Endothelial cell of umbilical vein (primary cell): ENCODE results near the gene CLDN11. TPM values are rescaled to one million over a fixed set of nuclear protein-coding genes. Genes with fewer than 3 reads are reported as not detected.

Experiments used
- BruUV-seq: library from RNA; stranded (reverse); fragments of 400-500 nt; replicated peaks from 2 replicates; lab custom pipeline; 2021; lab: Mats Ljungman, UMichigan
- CTCF ChIA-PET: fragments of 300-600, 350-600 bp; sonication (Branson Sonifier 250); formaldehyde crosslinking; loops from one replicate; lab custom pipeline; 2021; ENCODE audit warnings: antibody characterized with exemption, inconsistent platforms; lab: Charles Lee
- POLR2A ChIA-PET: fragments of 300-600, 350-600 bp; sonication (Branson Sonifier 250); formaldehyde crosslinking; loops from one replicate; lab custom pipeline; 2021; ENCODE audit warnings: antibody characterized with exemption, inconsistent platforms; lab: Charles Lee
- DNase-seq: peaks from one replicate; pipeline ENCODE4 v3.0.0-alpha.2; 2011; ENCODE audit warnings: low read depth, low spot score
- FAIRE-seq: peaks from 2 replicates; lab custom pipeline; 2011; peaks lifted over from hg19 to GRCh38; lab: Jason Lieb, UNC
- H2AFZ ChIP-seq: 2 replicates; pipeline ENCODE4 v1.6.0; 2012; ENCODE audit warnings: low read depth, low read length, control low read depth, inconsistent platforms
- H3K27ac ChIP-seq: 2 replicates; pipeline ENCODE4 v1.5.1; 2011; ENCODE audit warnings: low read depth, mild to moderate bottlenecking, control low read depth, low read length, moderate library complexity; ENCODE audit not compliant: insufficient read depth
- H3K27me3 ChIP-seq, 2 experiments: 2 replicates each; pipeline versions ENCODE4 v1.6.0 to v1.6.1; 2011; ENCODE audit warnings: low read length in 2 of 2, mixed read lengths in 1 of 2; ENCODE audit not compliant: control insufficient read depth in 2 of 2, insufficient read depth in 2 of 2
- H3K36me3 ChIP-seq, 2 experiments: 2 replicates in 1 of 2; 3 replicates in 1 of 2; pipeline ENCODE4 v1.5.1; 2011; ENCODE audit warnings: low read length in 2 of 2, mild to moderate bottlenecking in 1 of 2, moderate library complexity in 1 of 2; ENCODE audit not compliant: control insufficient read depth in 2 of 2, insufficient read depth in 2 of 2; ENCODE audit errors: extremely low read depth in 1 of 2
- H3K4me1 ChIP-seq: 3 replicates; pipeline ENCODE4 v1.5.1; 2011; ENCODE audit warnings: mild to moderate bottlenecking, low read length; ENCODE audit not compliant: control insufficient read depth, insufficient read depth; ENCODE audit errors: extremely low read depth
- H3K4me2 ChIP-seq: 2 replicates; pipeline ENCODE4 v1.6.1; 2011; ENCODE audit warnings: low read length, control low read depth, mixed read lengths; ENCODE audit not compliant: insufficient read depth
- H3K4me3 ChIP-seq, 3 experiments: fragments of 200-600 bp in 1 of 3; sonication (generic), shearing (Covaris generic) in 1 of 3; replicated peaks in 1 of 3; 2 replicates each; pipeline ENCODE4 v1.5.1; 2011 to 2016; ENCODE audit warnings: control low read depth in 3 of 3, low read length in 3 of 3, mild to moderate bottlenecking in 2 of 3, inconsistent platforms in 1 of 3, low read depth in 1 of 3, moderate library complexity in 1 of 3; ENCODE audit not compliant: insufficient read depth in 1 of 3
- H3K79me2 ChIP-seq: 2 replicates; pipeline ENCODE4 v1.6.0; 2012; ENCODE audit warnings: low read length, inconsistent platforms; ENCODE audit not compliant: control insufficient read depth, insufficient read depth
- H3K9ac ChIP-seq: replicated peaks from 2 replicates; pipeline ENCODE3; 2011; ENCODE audit warnings: low read length, control low read depth; ENCODE audit not compliant: insufficient read depth; ENCODE audit errors: extremely low read depth
- H3K9me1 ChIP-seq: replicated peaks from 3 replicates; pipeline ENCODE4 v1.6.0; 2011; ENCODE audit warnings: mild to moderate bottlenecking, low read length; ENCODE audit not compliant: control insufficient read depth, insufficient read depth; ENCODE audit errors: extremely low read depth
- H3K9me3 ChIP-seq: replicated peaks from 2 replicates; pipeline ENCODE4 v1.5.1; 2012; ENCODE audit warnings: low read length, inconsistent platforms; ENCODE audit not compliant: control insufficient read depth, insufficient read depth
- H4K20me1 ChIP-seq: replicated peaks from 2 replicates; pipeline ENCODE3; 2011; ENCODE audit warnings: mild to moderate bottlenecking, low read length; ENCODE audit not compliant: control insufficient read depth, insufficient read depth; ENCODE audit errors: extremely low read depth
- CTCF ChIP-seq, 2 donors: IDR thresholded peaks; 1 replicate in 1 of 2; 2 replicates in 1 of 2; pipeline ENCODE4 v1.5.1; 2011; ENCODE audit warnings: low read length in 2 of 2, mild to moderate bottlenecking in 2 of 2, moderate library complexity in 2 of 2, control low read depth in 1 of 2, inconsistent platforms in 1 of 2, low read depth in 1 of 2; ENCODE audit not compliant: insufficient read depth in 1 of 2; ENCODE audit errors: extremely low read depth in 1 of 2
- EZH2 ChIP-seq: IDR thresholded peaks from 2 replicates; pipeline ENCODE4 v1.6.1; 2012; ENCODE audit warnings: borderline replicate concordance, low read depth, mild to moderate bottlenecking, moderate library complexity, low read length, inconsistent platforms; ENCODE audit not compliant: severe bottlenecking
- FOS ChIP-seq: IDR thresholded peaks from 2 replicates; pipeline ENCODE4 v1.6.1; 2011; ENCODE audit warnings: mild to moderate bottlenecking, low read length, moderate library complexity, borderline replicate concordance; ENCODE audit not compliant: insufficient read depth
- GATA2 ChIP-seq: IDR thresholded peaks from 2 replicates; pipeline ENCODE4 v1.7.0; 2011; ENCODE audit warnings: low read depth, mild to moderate bottlenecking, moderate library complexity, mixed read lengths, low read length; ENCODE audit not compliant: insufficient read length, insufficient read depth
- JUN ChIP-seq: IDR thresholded peaks from 2 replicates; pipeline ENCODE4 v1.6.1; 2011; ENCODE audit warnings: borderline replicate concordance, low read depth; ENCODE audit not compliant: insufficient read length, insufficient read depth
- MAX ChIP-seq: IDR thresholded peaks from 2 replicates; pipeline ENCODE4 v1.6.1; 2011; ENCODE audit not compliant: insufficient read depth, insufficient read length
- MYC ChIP-seq: IDR thresholded peaks from one replicate; pipeline ENCODE4 v1.6.1; 2011; ENCODE audit warnings: mild to moderate bottlenecking, low read depth, low read length
- POLR2A ChIP-seq: IDR thresholded peaks from 2 replicates; pipeline ENCODE4 v1.6.1; 2012; ENCODE audit warnings: low read depth, mild to moderate bottlenecking, control low read depth, low read length
- POLR2AphosphoS5 ChIP-seq: IDR thresholded peaks from 2 replicates; pipeline ENCODE4 v1.6.1; 2012; ENCODE audit warnings: low read depth, mild to moderate bottlenecking, control low read depth, low read length, moderate library complexity; ENCODE audit not compliant: insufficient read depth
- dilution Hi-C: fragments of 300-500 bp; cut with MboI; formaldehyde crosslinking; loops from one replicate; pipeline ENCODE4 v1.15.0; 2019; ENCODE audit warnings: low sequenced_read_pairs; ENCODE audit not compliant: extremely low pct_ligation_motif_present
- intact Hi-C: fragments of 100-400 bp; cut with micrococcal nuclease; formaldehyde crosslinking; loops from one replicate; pipeline ENCODE4 v1.10.0; 2022
- polyA plus RNA-seq, 4 experiments: library from polyadenylated mRNA; depleted of rRNA in 3 of 4; stranded (reverse) in 3 of 4; unstranded in 1 of 4; fragments of >200 nt; gene quantifications; 2 replicates each; pipeline versions ENCODE4 v1.2.1 to v1.2.3, GENCODE V29; 2011 to 2012; ENCODE audit warnings: missing spikeins in 1 of 4
- total RNA-seq: library from RNA; stranded (reverse); gene quantifications from 2 replicates; pipeline ENCODE4 v1.2.3, GENCODE V29; 2021

Gene CLDN11
- total and polyA plus RNA-seq, 2 donors (not counting 3 experiments of a cell fraction or from before 2014, with no cell fraction given) = 147 to 395 TPM

- no TSS peak for BruUV-seq
- H3K9ac ChIP-seq = no peak overlapping the region
- no peak for DNase-seq
Measured at GRCh38 chr3:170448584-170448983, 29.9 kb downstream of the CLDN11 start.

More at GRCh38 chr3:170448584-170448983, 29.9 kb downstream of the CLDN11 start:
- dilution Hi-C loops (loop anchor here (10.0 kb wide), 1 partner anchor 366 kb away; no protein-coding TSS in a partner anchor), intact Hi-C loops (no loop called here)
- Histone ChIP-seq H3K27me3 (no peaks in the 10 kb centered on the region), H3K4me2 (no peak overlapping the region), H3K4me1 (no peaks in the 10 kb centered on the region), H2AFZ (no peak overlapping the region), H4K20me1 (no peaks in the 10 kb centered on the region), H3K36me3 (no peaks in the 10 kb centered on the region), H3K4me3 (no peak overlapping the region), H3K27ac (no peak overlapping the region), H3K9me1 (no peaks in the 10 kb centered on the region), H3K9me3 (no peaks in the 10 kb centered on the region), H3K79me2 (no peaks in the 10 kb centered on the region)
- TF ChIP-seq MAX (no peak), JUN (no peak), CTCF (IDR thresholded peaks at IDR 0.05; ENCODE audit: extremely low read depth in 1 of 2, insufficient read depth in 1 of 2, low read depth in 1 of 2, low read length in 2 of 2) (no peak), EZH2 (no peak), POLR2A (no peak), POLR2AphosphoS5 (no peak), MYC (no peak), FOS (no peak), GATA2 (no peak)
- no peak for FAIRE-seq
- ChIA-PET CTCF (interaction anchor here (1.0 to 2.4 kb wide), 3 partner anchors 12 to 363 kb away, joined by 3 to 9 read pairs (median 7); no protein-coding TSS in a partner anchor), POLR2A (no interaction called here)
